ENCODE measurements around the gene TP53I13. TPM values are rescaled to one million over a fixed set of nuclear protein-coding genes. Genes with fewer than 3 reads are reported as not detected.

TP53I13 gene
- total and polyA plus RNA-seq, 2 of the 4 experiments (the other 2 are of a cell fraction): 22.0 to 48.3 TPM

DNA sequence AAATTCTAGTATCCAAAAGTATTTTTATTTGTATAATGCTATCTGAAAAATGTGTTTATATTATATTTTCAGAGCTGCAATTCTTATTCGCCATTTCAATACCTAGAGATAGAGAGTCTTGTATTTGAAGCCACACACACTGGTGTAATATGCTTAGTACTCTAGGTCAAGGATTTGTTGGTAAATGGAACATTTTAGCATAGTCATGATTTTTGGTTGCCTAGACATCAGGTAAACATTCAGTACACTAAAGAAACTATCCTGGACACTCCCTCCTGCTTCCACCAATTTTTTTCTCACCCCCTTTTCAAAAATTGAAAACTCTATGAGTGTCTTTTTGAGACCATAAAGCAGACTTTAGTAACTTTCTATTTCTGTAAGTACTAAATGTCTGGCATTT is 22.4 kb upstream of the TP53I13 start:
- Histone ChIP-seq H3K36me3 (ENCODE audit: control insufficient read depth, insufficient read depth, low read length) (peaks cover 21% of the 10 kb centered on the region), H3K27ac (ENCODE audit: insufficient read depth, low read length) (no peak overlapping the region), H2BK20ac (ENCODE audit: low read depth, low read length) (no peak overlapping the region), H4K5ac (ENCODE audit: low read depth, low read length) (no peak overlapping the region), H3K9me3 (ENCODE audit: control insufficient read depth, insufficient read depth, low read length) (no peaks in the 10 kb centered on the region), H3K4me3 (ENCODE audit: insufficient read depth, low read depth, low read length) (no peak overlapping the region), H2BK15ac (ENCODE audit: low read depth, low read length) (no peak overlapping the region), H3K56ac (ENCODE audit: extremely low read depth, insufficient read depth, low read length) (no peak overlapping the region), H2BK120ac (ENCODE audit: low read depth, low read length) (no peak overlapping the region), H3K4me2 (ENCODE audit: low read depth, low read length) (no peak overlapping the region), H2AK9ac (replicated peaks; ENCODE audit: low read depth, low read length, poor library complexity) (no peak overlapping the region), H4K8ac (ENCODE audit: low read depth in 2 of 2, low read length in 2 of 2) (no peak overlapping the region), H3K9ac (ENCODE audit: low read depth, low read length) (no peak overlapping the region), H3K14ac (replicated peaks; ENCODE audit: low read depth, low read length) (no peak overlapping the region), H2AFZ (replicated peaks; ENCODE audit: low read length, poor library complexity) (no peak overlapping the region), H3K23ac (ENCODE audit: low read depth, low read length) (no peak overlapping the region), H3K79me1 (ENCODE audit: low read depth in 1 of 2, low read length in 2 of 2) (peaks cover 3 to 8% of the 10 kb centered on the region in 2 experiments; a peak in 2 of 4 replicates), H3K4me1 (ENCODE audit: control insufficient read depth, insufficient read depth, low read length) (peaks cover 2% of the 10 kb centered on the region; the same call in 1 of the 2 replicates), H3K18ac (ENCODE audit: low read depth, low read length) (no peak overlapping the region), H2BK5ac (ENCODE audit: low read depth, low read length, poor library complexity, severe bottlenecking) (no peak overlapping the region), H4K91ac (ENCODE audit: insufficient read depth, low read depth, low read length) (no peak overlapping the region), H3K4ac (ENCODE audit: low read depth, low read length) (no peak overlapping the region), H2AK5ac (ENCODE audit: low read depth, low read length) (no peak overlapping the region), H3K9me1 (ENCODE audit: insufficient read depth, low read length) (no peaks in the 10 kb centered on the region), H4K20me1 (ENCODE audit: insufficient read depth, low read length) (0 out of 2 replicates have a peak, but pooled peaks cover 3% of the 10 kb centered on the region), H3K27me3 (ENCODE audit: control insufficient read depth, insufficient read depth, low read length) (no peaks in the 10 kb centered on the region)
- ATAC-seq (ENCODE audit: low read depth) (no peak), DNase-seq (no peak)
- dilution Hi-C loops (cut with HindIII; ENCODE audit: low sequenced_read_pairs, unreplicated experiment) (no loop called here), in situ Hi-C loops (cut with MboI; ENCODE audit: low sequenced_read_pairs) (no loop called here), intact Hi-C loops (cut with micrococcal nuclease) (no loop called here)
- ChIA-PET CTCF (no interaction called here), POLR2A (ENCODE audit: unreplicated experiment) (interaction anchor here (0.5 kb wide), 1 partner anchor 12 kb away, joined by 3 read pairs; no protein-coding TSS in a partner anchor)
- TF ChIP-seq NFE2L2 (IDR thresholded peaks at IDR 0.05; ENCODE audit: low read depth, low read length) (peak; percentile 70), MAFK (IDR thresholded peaks at IDR 0.05; ENCODE audit: low read depth, low read length) (peak; percentile 53; the same call in 1 of the 2 replicates), FOS (IDR thresholded peaks at IDR 0.05; ENCODE audit: low read depth, low read length) (no peak)
- no CpG with 5 or more reads among the region's 1 CpG for WGBS, 2 experiments (ENCODE audit: extremely low coverage in 2 of 2, insufficient read length in 1 of 2)
- BruUV-seq (replicated peaks): no TSS peak

All from IMR-90 (cell line).